Transverse colon (tissue), 3 donors: ENCODE measurements around the gene PXN.
"Not testable (repeated sequence)": the region's sequence is repeated elsewhere in the genome, so short reads cannot be mapped to it uniquely, and the experiment has no call there.

Source experiments
- CTCF ChIP-seq, 5 experiments: fragments of 200-600 bp in 3 of 5; fragments of 450-650 bp in 2 of 5; sonication (generic) in 3 of 5; IDR thresholded peaks; 1 replicate in 2 of 5; 2 replicates in 3 of 5; pipeline ENCODE4 v1.5.1; 2016 to 2017; ENCODE audit warnings: antibody characterized with exemption in 5 of 5, inconsistent platforms in 3 of 5, mild to moderate bottlenecking in 2 of 5, moderate library complexity in 1 of 5
- EP300 ChIP-seq: sonication (generic); formaldehyde crosslinking; IDR thresholded peaks from one replicate; pipeline ENCODE4 v1.6.1; 2017; ENCODE audit warnings: antibody characterized with exemption, low read depth

GRCh38 chr12:120213182-120213581, 52.3 kb downstream of the PXN start:
- TF ChIP-seq CTCF (IDR thresholded peaks at IDR 0.05); EP300: not testable (repeated sequence)
